ENCODE measurements around the gene COL4A2.

GRCh38 chr13:110509478-110509926 is 202.4 kb downstream of the COL4A2 start:
- TF ChIP-seq CTCF (optimal IDR thresholded peaks at IDR 0.05 in 1 of 3, IDR thresholded peaks at IDR 0.05 in 1 of 3, conservative IDR thresholded peaks at IDR 0.05 in 1 of 3; ENCODE audit: extremely low read depth in 1 of 3, insufficient read depth in 2 of 3, low read length in 3 of 3) (no peak), EZH2 (IDR thresholded peaks at IDR 0.05; ENCODE audit: low read length) (no peak)

Measured in keratinocyte (primary cell).